Non-pigmented ciliary epithelial cell (primary cell): ENCODE results near the gene FSTL4.

Experiments
- DNase-seq: peaks from one replicate; pipeline ENCODE4 v3.0.0-alpha.2; 2010; ENCODE audit warnings: low read depth

Gene FSTL4

GRCh38 chr5:133612249-133612860, at the start of gene FSTL4:
Gene FSTL4 (minus strand): TSS chr5:133612541.
- DNase-seq: no peak

GRCh38 chr5:133661389-133661788, 49.0 kb upstream of the FSTL4 start:
- DNase-seq: no peak

GRCh38 chr5:133658327-133658726, 46.0 kb upstream of the FSTL4 start:
- DNase-seq: no peak

- DNase-seq: no peak
These were observed 44.7 kb upstream of the FSTL4 start for GRCh38 chr5:133657036-133657435.

GRCh38 chr5:133655966-133656365, 43.6 kb upstream of the FSTL4 start:
- DNase-seq: no peak

- no peak for DNase-seq
These were observed 41.4 kb upstream of the FSTL4 start for GRCh38 chr5:133653760-133654049.

GRCh38 chr5:133652951-133653759, 40.8 kb upstream of the FSTL4 start:
- no peak for DNase-seq

- no peak for DNase-seq
These were observed 31.9 kb upstream of the FSTL4 start for GRCh38 chr5:133644000-133644865.

GRCh38 chr5:133643365-133643764, 31.0 kb upstream of the FSTL4 start:
- no peak for DNase-seq

- DNase-seq: no peak
These were observed 29.9 kb upstream of the FSTL4 start for GRCh38 chr5:133642153-133642722.

- DNase-seq: no peak
These were observed 29.3 kb upstream of the FSTL4 start for GRCh38 chr5:133641683-133642082.

- no peak for DNase-seq
These were observed 27.6 kb upstream of the FSTL4 start for GRCh38 chr5:133639850-133640528.

- DNase-seq: no peak
These were observed 26.1 kb upstream of the FSTL4 start for GRCh38 chr5:133638436-133638835.

GRCh38 chr5:133637206-133637605, 24.9 kb upstream of the FSTL4 start:
- no peak for DNase-seq

GRCh38 chr5:133635051-133635450, 22.7 kb upstream of the FSTL4 start:
- DNase-seq: peak; percentile 46

GRCh38 chr5:133627180-133627579, 14.8 kb upstream of the FSTL4 start:
- DNase-seq: no peak

GRCh38 chr5:133624316-133624715, 12.0 kb upstream of the FSTL4 start:
- DNase-seq: no peak

GRCh38 chr5:133618141-133618540, 5.8 kb upstream of the FSTL4 start:
- DNase-seq: no peak

GRCh38 chr5:133613743-133614142, 1.4 kb upstream of the FSTL4 start:
- no peak for DNase-seq

GRCh38 chr5:133613184-133613583, 843 bp upstream of the FSTL4 start:
- no peak for DNase-seq

GRCh38 chr5:133611357-133612248, 738 bp downstream of the FSTL4 start:
- DNase-seq: no peak
